Fibroblast of lung (primary cell): Measurements from ENCODE around the gene FOXP2. TPM values are rescaled to one million over a fixed set of nuclear protein-coding genes. Genes with fewer than 3 reads are reported as not detected.
A peak's percentile ranks its signal among the peaks of the same experiment; 100 is the strongest.

Experiments
- DNase-seq, 2 donors: peaks; one replicate each; pipeline versions ENCODE4 v3.0.0 to v3.0.0-alpha.2; 2010; ENCODE audit warnings: low read depth in 2 of 2
- H2AFZ ChIP-seq: 2 replicates; pipeline ENCODE4 v1.5.1; 2012; ENCODE audit warnings: low read length, control low read depth, inconsistent platforms
- H3K27ac ChIP-seq: 2 replicates; pipeline ENCODE4 v1.5.1; 2011; ENCODE audit warnings: low read length, control low read depth; ENCODE audit not compliant: insufficient read depth
- H3K27me3 ChIP-seq: 2 replicates; pipeline ENCODE4 v1.5.1; 2011; ENCODE audit warnings: mild to moderate bottlenecking, low read length; ENCODE audit not compliant: control insufficient read depth, insufficient read depth
- H3K36me3 ChIP-seq: 2 replicates; pipeline ENCODE4 v1.5.1; 2011; ENCODE audit warnings: low read length; ENCODE audit not compliant: control insufficient read depth, insufficient read depth
- H3K4me1 ChIP-seq: 2 replicates; pipeline ENCODE4 v1.5.1; 2011; ENCODE audit warnings: low read length; ENCODE audit not compliant: control insufficient read depth, insufficient read depth; ENCODE audit errors: extremely low read depth
- H3K4me2 ChIP-seq: 2 replicates; pipeline ENCODE4 v1.5.1; 2011; ENCODE audit warnings: low read length, control low read depth; ENCODE audit not compliant: insufficient read depth; ENCODE audit errors: extremely low read depth
- H3K4me3 ChIP-seq, 4 experiments: fragments of 200-600 bp in 1 of 4; sonication (generic) in 1 of 4; replicated peaks in 1 of 4; 2 replicates each; pipeline ENCODE4 v1.5.1; 2011 to 2016; ENCODE audit warnings: low read length in 4 of 4, low read depth in 3 of 4, mild to moderate bottlenecking in 3 of 4, control low read depth in 2 of 4, inconsistent platforms in 1 of 4, mixed read lengths in 1 of 4; ENCODE audit not compliant: insufficient read depth in 1 of 4; ENCODE audit errors: control extremely low read depth in 1 of 4
- H3K79me2 ChIP-seq: 2 replicates; pipeline ENCODE4 v1.5.1; 2012; ENCODE audit warnings: mild to moderate bottlenecking, low read length, inconsistent platforms; ENCODE audit not compliant: control insufficient read depth, insufficient read depth
- H3K9ac ChIP-seq: 2 replicates; pipeline ENCODE4 v1.5.1; 2011; ENCODE audit warnings: mild to moderate bottlenecking, low read length, control low read depth; ENCODE audit not compliant: insufficient read depth
- H3K9me3 ChIP-seq: 2 replicates; pipeline ENCODE4 v1.5.1; 2012; ENCODE audit warnings: low read depth, low read length; ENCODE audit not compliant: control insufficient read depth, insufficient read depth
- H4K20me1 ChIP-seq: 2 replicates; pipeline ENCODE4 v1.5.1; 2011; ENCODE audit warnings: low read length; ENCODE audit not compliant: control insufficient read depth, insufficient read depth; ENCODE audit errors: extremely low read depth
- CTCF ChIP-seq, 2 donors: IDR thresholded peaks in 1 of 2; conservative IDR thresholded peaks in 1 of 2; 1 replicate in 1 of 2; 2 replicates in 1 of 2; pipeline ENCODE4 v1.5.1; 2011 to 2012; ENCODE audit warnings: low read length in 2 of 2, control low read depth in 1 of 2, inconsistent platforms in 1 of 2, low read depth in 1 of 2, mild to moderate bottlenecking in 1 of 2
- EZH2 ChIP-seq: IDR thresholded peaks from 2 replicates; pipeline ENCODE4 v1.5.1; 2012; ENCODE audit warnings: low read length, control low read depth, mild to moderate bottlenecking; ENCODE audit errors: missing control alignments
- polyA plus RNA-seq, 2 donors: library from polyadenylated mRNA; depleted of rRNA in 1 of 2; stranded (reverse) in 1 of 2; unstranded in 1 of 2; fragments of >200 nt; gene quantifications; 2 replicates each; pipeline ENCODE4 v1.2.1, GENCODE V29; 2011 to 2012; ENCODE audit warnings: missing spikeins in 1 of 2
- total RNA-seq: library from RNA; depleted of rRNA; stranded (reverse); fragments of >200 nt; gene quantifications from 2 replicates; pipeline ENCODE4 v1.2.1, GENCODE V29; 2014

Gene FOXP2
- total and polyA plus RNA-seq, 2 donors (not counting 1 experiment from before 2014, with no cell fraction given): 2.8 to 8.4 TPM

DNA sequence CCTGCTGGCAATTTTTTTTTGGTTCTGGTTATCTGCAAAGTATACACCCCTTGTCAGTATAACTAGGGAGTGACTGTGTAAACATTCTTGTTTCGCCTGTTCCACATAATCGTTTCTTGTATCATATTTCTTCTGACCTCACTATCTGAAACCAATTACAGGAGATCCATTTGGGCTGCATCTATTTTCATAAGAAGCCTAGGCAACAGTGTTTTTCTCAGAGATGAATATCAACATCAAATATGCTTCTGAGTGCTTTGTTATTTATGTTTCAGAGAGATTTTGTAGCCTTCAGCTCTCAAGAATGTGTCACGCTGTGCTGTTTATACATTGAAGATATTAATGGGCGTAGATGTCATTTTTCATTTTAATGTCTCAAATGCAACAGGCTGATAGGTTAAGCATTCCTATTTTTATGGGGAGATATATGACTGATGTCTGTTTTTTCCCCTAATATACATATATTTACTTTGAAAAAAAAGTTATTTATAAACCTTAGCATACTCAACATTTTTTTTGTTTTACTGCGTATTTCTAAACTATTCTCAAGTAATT lies 115.5 kb downstream of the FOXP2 start:
- Histone ChIP-seq H3K9ac (no peak overlapping the region), H3K4me2 (peak overlapping the region; percentile 8), H4K20me1 (no peaks in the 10 kb centered on the region), H3K4me1 (no peaks in the 10 kb centered on the region), H3K9me3 (no peaks in the 10 kb centered on the region), H2AFZ (no peak overlapping the region), H3K36me3 (no peaks in the 10 kb centered on the region), H3K27me3 (no peaks in the 10 kb centered on the region), H3K79me2 (no peaks in the 10 kb centered on the region), H3K27ac (no peak overlapping the region), H3K4me3 (peak overlapping the region in 1 of 4 experiments; percentile 6)
- DNase-seq: peak; percentile 13 to 43
- TF ChIP-seq EZH2 (no peak), CTCF (conservative IDR thresholded peaks at IDR 0.05 in 1 of 2, IDR thresholded peaks at IDR 0.05 in 1 of 2; ENCODE audit: low read depth in 1 of 2, low read length in 2 of 2) (no peak)

GRCh38 chr7:114531326-114531725 lies 116.7 kb downstream of the FOXP2 start:
- H3K27me3 ChIP-seq: no peaks in the 10 kb centered on the region
- H3K9ac ChIP-seq: no peak overlapping the region
- no peak for DNase-seq
- H3K36me3 ChIP-seq: no peaks in the 10 kb centered on the region
- H3K4me2 ChIP-seq: no peak overlapping the region
- no peaks in the 10 kb centered on the region for H4K20me1 ChIP-seq
- H3K4me3 ChIP-seq: no peak overlapping the region
- no peak overlapping the region for H3K27ac ChIP-seq
- H3K9me3 ChIP-seq: no peaks in the 10 kb centered on the region
- no peaks in the 10 kb centered on the region for H3K79me2 ChIP-seq
- no peak for TF ChIP-seq CTCF (conservative IDR thresholded peaks at IDR 0.05 in 1 of 2, IDR thresholded peaks at IDR 0.05 in 1 of 2; ENCODE audit: low read depth in 1 of 2, low read length in 2 of 2)
- no peak for TF ChIP-seq EZH2
- H3K4me1 ChIP-seq: no peaks in the 10 kb centered on the region
- no peak overlapping the region for H2AFZ ChIP-seq

DNA sequence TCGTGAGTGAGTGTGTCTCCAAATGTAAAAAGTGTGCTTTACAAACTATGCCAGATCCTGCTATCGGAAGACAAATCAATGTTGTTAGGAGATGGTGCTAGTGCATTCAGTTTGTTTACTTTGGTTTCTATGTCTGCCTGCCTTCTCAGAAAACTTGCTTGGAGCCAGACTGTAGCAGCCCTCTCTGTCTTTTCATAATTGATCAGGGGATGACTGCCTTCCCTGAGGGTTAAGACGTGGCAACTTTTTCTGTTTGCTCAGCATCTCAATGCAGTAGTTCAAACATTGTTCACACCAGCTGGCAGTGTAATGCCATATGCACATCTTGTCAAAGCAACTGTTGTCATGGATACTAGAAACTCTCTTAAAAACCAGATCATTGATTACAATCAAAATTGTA lies 118.5 kb downstream of the FOXP2 start:
- Histone ChIP-seq H4K20me1 (no peaks in the 10 kb centered on the region), H3K27me3 (no peaks in the 10 kb centered on the region), H3K9ac (no peak overlapping the region), H3K9me3 (no peaks in the 10 kb centered on the region), H3K4me2 (no peak overlapping the region), H3K79me2 (no peaks in the 10 kb centered on the region), H3K27ac (no peak overlapping the region), H3K36me3 (no peaks in the 10 kb centered on the region), H3K4me1 (no peaks in the 10 kb centered on the region), H2AFZ (no peak overlapping the region), H3K4me3 (no peak overlapping the region)
- no peak for DNase-seq
- no peak for TF ChIP-seq EZH2
- TF ChIP-seq CTCF (conservative IDR thresholded peaks at IDR 0.05 in 1 of 2, IDR thresholded peaks at IDR 0.05 in 1 of 2; ENCODE audit: low read depth in 1 of 2, low read length in 2 of 2): no peak
